Measurements from ENCODE around the gene GAB1. TPM values are rescaled to one million over a fixed set of nuclear protein-coding genes. Genes with fewer than 3 reads are reported as not detected.

Gene GAB1
- total RNA-seq, 1 donor from 2014 or later: 44.6 TPM

- peak in 1 of 2 experiments; percentile 49 for DNase-seq (ENCODE audit: low spot score in 2 of 2, unreplicated experiment in 2 of 2)
- peaks cover 10% of the 10 kb centered on the region for H3K27me3 Mint-ChIP-seq (ENCODE audit: low read depth)
- H3K4me3 Mint-ChIP-seq: peak overlapping the region; percentile 94
- no peak for TF ChIP-seq CTCF (IDR thresholded peaks at IDR 0.05; ENCODE audit: unreplicated experiment)
- peaks cover 25% of the 10 kb centered on the region for H3K4me1 Mint-ChIP-seq
- no peaks in the 10 kb centered on the region for H3K9me3 Mint-ChIP-seq
- peaks cover 19% of the 10 kb centered on the region for H3K36me3 Mint-ChIP-seq
- H3K27ac Mint-ChIP-seq: peak overlapping the region; percentile 99
These were observed 177.8 kb downstream of the GAB1 start for GRCh38 chr4:143514497-143514896.

- H3K4me3 Mint-ChIP-seq: peak overlapping the region; percentile 94
- H3K27ac Mint-ChIP-seq: peak overlapping the region; percentile 99
- H3K36me3 Mint-ChIP-seq: peaks cover 23% of the 10 kb centered on the region
- no peaks in the 10 kb centered on the region for H3K9me3 Mint-ChIP-seq
- H3K27me3 Mint-ChIP-seq (ENCODE audit: low read depth): peaks cover 6% of the 10 kb centered on the region
- no peak for DNase-seq (ENCODE audit: low spot score in 2 of 2, unreplicated experiment in 2 of 2)
- TF ChIP-seq CTCF (IDR thresholded peaks at IDR 0.05; ENCODE audit: unreplicated experiment): no peak
- H3K4me1 Mint-ChIP-seq: peaks cover 29% of the 10 kb centered on the region
These were observed 178.2 kb downstream of the GAB1 start for GRCh38 chr4:143514901-143515300.

- peaks cover 30% of the 10 kb centered on the region for H3K4me1 Mint-ChIP-seq
- peak overlapping the region; percentile 64 for H3K27ac Mint-ChIP-seq
- H3K27me3 Mint-ChIP-seq (ENCODE audit: low read depth): no peaks in the 10 kb centered on the region
- no peak for TF ChIP-seq CTCF (IDR thresholded peaks at IDR 0.05; ENCODE audit: unreplicated experiment)
- H3K36me3 Mint-ChIP-seq: peaks cover 24% of the 10 kb centered on the region
- H3K4me3 Mint-ChIP-seq: peak overlapping the region; percentile 94
- no peak for DNase-seq (ENCODE audit: low spot score in 2 of 2, unreplicated experiment in 2 of 2)
- H3K9me3 Mint-ChIP-seq: no peaks in the 10 kb centered on the region
These were observed 179.2 kb downstream of the GAB1 start for GRCh38 chr4:143515905-143516304.

- Mint-ChIP-seq H3K4me1 (peaks cover 30% of the 10 kb centered on the region), H3K27ac (no peak overlapping the region), H3K27me3 (ENCODE audit: low read depth) (no peaks in the 10 kb centered on the region), H3K36me3 (peaks cover 35% of the 10 kb centered on the region), H3K4me3 (no peak overlapping the region), H3K9me3 (no peaks in the 10 kb centered on the region)
- no peak for TF ChIP-seq CTCF (IDR thresholded peaks at IDR 0.05; ENCODE audit: unreplicated experiment)
- no peak for DNase-seq (ENCODE audit: low spot score in 2 of 2, unreplicated experiment in 2 of 2)
These were observed 181.1 kb downstream of the GAB1 start for GRCh38 chr4:143517764-143518163.

Small RNA genes within 50 kb of the gene (microRNA-seq; reads per million reads assigned to microRNA genes)
- 5.3 reads per million, percentile 21 among the genes with 10 or more reads in this experiment for gene MIR3139

Other genes with a start within 250 kb of the GAB1 start
- 19.8 to 21.1 TPM (median 20.9 TPM) in 3 replicates for gene USP38, start 152.0 kb upstream of the GAB1 start, total RNA-seq
- gene SMARCA5, start 176.8 kb downstream of the GAB1 start, total RNA-seq: 53.8 to 58.3 TPM (median 58.3 TPM) in 3 replicates

All from mesothelial cell of epicardium (in vitro differentiated cells).